Trophoblast cell (in vitro differentiated cells and primary cell): Measurements from ENCODE around the gene BRSK2.
"Not testable (repeated sequence)": the region's sequence is repeated elsewhere in the genome, so short reads cannot be mapped to it uniquely, and the experiment has no call there.

ENCODE experiments used
- DNase-seq, 2 donors: peaks; one replicate each; pipeline ENCODE4 v3.0.0-alpha.2; 2016
- H2AFZ ChIP-seq: 2 replicates; pipeline ENCODE4 v1.6.1; 2013; ENCODE audit warnings: low read length, moderate library complexity, mild to moderate bottlenecking; ENCODE audit not compliant: insufficient read depth, poor library complexity
- H2AK5ac ChIP-seq: 2 replicates; pipeline ENCODE4 v1.6.1; 2013; ENCODE audit warnings: mild to moderate bottlenecking, low read length
- H2BK120ac ChIP-seq: 2 replicates; pipeline ENCODE4 v1.6.1; 2013; ENCODE audit warnings: low read length, mild to moderate bottlenecking, moderate library complexity; ENCODE audit not compliant: insufficient read depth, poor library complexity
- H2BK12ac ChIP-seq: 2 replicates; pipeline ENCODE4 v1.6.1; 2013; ENCODE audit warnings: mild to moderate bottlenecking, low read length, moderate library complexity
- H2BK5ac ChIP-seq: 2 replicates; pipeline ENCODE4 v1.6.1; 2013; ENCODE audit warnings: low read length, low read depth, moderate library complexity, mild to moderate bottlenecking; ENCODE audit not compliant: poor library complexity
- H3K14ac ChIP-seq: 2 replicates; pipeline ENCODE4 v1.6.1; 2013; ENCODE audit warnings: mild to moderate bottlenecking, low read length
- H3K18ac ChIP-seq: 2 replicates; pipeline ENCODE4 v1.6.1; 2013; ENCODE audit warnings: mild to moderate bottlenecking, low read length
- H3K23ac ChIP-seq: 2 replicates; pipeline ENCODE4 v1.6.1; 2013; ENCODE audit warnings: low read length
- H3K27ac ChIP-seq: 2 replicates; pipeline ENCODE4 v1.5.1; 2013; ENCODE audit warnings: low read depth, mild to moderate bottlenecking, inconsistent platforms, low read length, moderate library complexity
- H3K27me3 ChIP-seq: 2 replicates; pipeline ENCODE4 v1.6.1; 2013; ENCODE audit warnings: inconsistent platforms, mild to moderate bottlenecking, low read length, moderate library complexity; ENCODE audit not compliant: insufficient read depth
- H3K36me3 ChIP-seq, 2 experiments: 1 replicate in 1 of 2; 2 replicates in 1 of 2; pipeline ENCODE4 v1.6.1; 2013; ENCODE audit warnings: low read length in 2 of 2, mild to moderate bottlenecking in 2 of 2, moderate library complexity in 1 of 2; ENCODE audit not compliant: insufficient read depth in 2 of 2, control insufficient read depth in 1 of 2
- H3K4ac ChIP-seq: 2 replicates; pipeline ENCODE4 v1.6.1; 2013; ENCODE audit warnings: low read depth, mild to moderate bottlenecking, low read length, moderate library complexity
- H3K4me1 ChIP-seq, 2 experiments: 1 replicate in 1 of 2; 2 replicates in 1 of 2; pipeline ENCODE4 v1.6.1; 2013; ENCODE audit warnings: low read length in 2 of 2, mild to moderate bottlenecking in 2 of 2, moderate library complexity in 1 of 2; ENCODE audit not compliant: insufficient read depth in 2 of 2, control insufficient read depth in 1 of 2
- H3K4me2 ChIP-seq: 2 replicates; pipeline ENCODE4 v1.6.1; 2013; ENCODE audit warnings: inconsistent platforms, mild to moderate bottlenecking, low read length, moderate library complexity
- H3K4me3 ChIP-seq: 2 replicates; pipeline ENCODE4 v1.5.1; 2013; ENCODE audit warnings: mild to moderate bottlenecking, low read depth, low read length, inconsistent platforms
- H3K79me1 ChIP-seq: one replicate; pipeline ENCODE4 v1.6.1; 2013; ENCODE audit warnings: low read length
- H3K79me2 ChIP-seq: 2 replicates; pipeline ENCODE4 v1.6.1; 2013; ENCODE audit warnings: low read length, mild to moderate bottlenecking; ENCODE audit not compliant: control insufficient read depth, insufficient read depth, poor library complexity
- H3K9ac ChIP-seq: 2 replicates; pipeline ENCODE4 v1.6.1; 2013; ENCODE audit warnings: mild to moderate bottlenecking, low read length
- H3K9me3 ChIP-seq: 2 replicates; pipeline ENCODE4 v1.6.1; 2013; ENCODE audit warnings: low read depth, mild to moderate bottlenecking, control low read depth, inconsistent platforms, low read length; ENCODE audit not compliant: insufficient read depth
- H4K12ac ChIP-seq: 2 replicates; pipeline ENCODE4 v1.6.1; 2013; ENCODE audit warnings: low read depth, mild to moderate bottlenecking, low read length, moderate library complexity
- H4K8ac ChIP-seq: 2 replicates; pipeline ENCODE4 v1.6.1; 2013; ENCODE audit warnings: low read depth, mild to moderate bottlenecking, low read length, moderate library complexity
- H4K91ac ChIP-seq: one replicate; pipeline ENCODE4 v1.6.1; 2013; ENCODE audit warnings: low read depth, mild to moderate bottlenecking, low read length, moderate library complexity
- WGBS: extraction: QIAGEN DNeasy Blood & Tissue Kit; methylation state at CpG from one replicate; pipeline ENCODE4 v1.1.7; 2013; ENCODE audit warnings: missing lambda C conversion rate; ENCODE audit not compliant: insufficient read length, insufficient coverage; ENCODE audit errors: extremely low coverage; 5-methylcytosine and 5-hydroxymethylcytosine counted together

Gene BRSK2

GRCh38 chr11:1509626-1510255, 120.0 kb downstream of the BRSK2 start:
- Histone ChIP-seq H2BK12ac (no peak overlapping the region), H3K36me3 (no peaks in the 10 kb centered on the region), H3K14ac (no peak overlapping the region), H2BK120ac (no peak overlapping the region), H2BK5ac (no peak overlapping the region), H3K4me3 (no peak overlapping the region), H3K27me3 (no peaks in the 10 kb centered on the region), H2AFZ (no peak overlapping the region), H3K27ac (no peak overlapping the region), H3K9ac (no peak overlapping the region), H3K4ac (no peak overlapping the region), H3K4me1 (no peaks in the 10 kb centered on the region), H2AK5ac (no peak overlapping the region), H3K18ac (no peak overlapping the region), H3K79me2 (peaks cover 4% of the 10 kb centered on the region), H4K8ac (no peak overlapping the region), H4K12ac (no peak overlapping the region), H3K79me1 (no peaks in the 10 kb centered on the region), H4K91ac (no peak overlapping the region), H3K4me2 (no peak overlapping the region), H3K9me3 (no peaks in the 10 kb centered on the region), H3K23ac (no peak overlapping the region)
- DNase-seq, result no peak
- WGBS, result no CpG with 5 or more reads among the region's 20 CpGs

- H2BK120ac ChIP-seq, H2BK5ac ChIP-seq, H3K4ac ChIP-seq, H3K4me2 ChIP-seq, H3K79me1 ChIP-seq, DNase-seq, H3K14ac ChIP-seq, H2AFZ ChIP-seq, H4K8ac ChIP-seq, H4K91ac ChIP-seq, H3K4me1 ChIP-seq, H3K79me2 ChIP-seq, H3K9me3 ChIP-seq, H2BK12ac ChIP-seq, H3K9ac ChIP-seq, H3K4me3 ChIP-seq, H4K12ac ChIP-seq, H3K27ac ChIP-seq, H3K18ac ChIP-seq, H3K36me3 ChIP-seq, H3K27me3 ChIP-seq, H2AK5ac ChIP-seq, H3K23ac ChIP-seq: not testable (repeated sequence)
- WGBS, result no CpG with 5 or more reads among the region's 18 CpGs
Observed at GRCh38 chr11:1510351-1510750, 120.6 kb downstream of the BRSK2 start.

GRCh38 chr11:1510928-1511327, 121.2 kb downstream of the BRSK2 start:
- Histone ChIP-seq H2BK12ac (no peak overlapping the region), H4K12ac (no peak overlapping the region), H3K36me3 (no peaks in the 10 kb centered on the region), H3K4me3 (no peak overlapping the region), H2BK5ac (no peak overlapping the region), H3K4me1 (no peaks in the 10 kb centered on the region), H3K18ac (no peak overlapping the region), H2BK120ac (no peak overlapping the region), H3K23ac (no peak overlapping the region), H3K14ac (no peak overlapping the region), H3K79me1 (no peaks in the 10 kb centered on the region), H3K9me3 (no peaks in the 10 kb centered on the region), H4K8ac (no peak overlapping the region), H2AK5ac (no peak overlapping the region), H3K27ac (no peak overlapping the region), H2AFZ (no peak overlapping the region), H3K27me3 (no peaks in the 10 kb centered on the region), H3K9ac (no peak overlapping the region), H3K4ac (no peak overlapping the region), H4K91ac (no peak overlapping the region), H3K79me2 (peaks cover 4% of the 10 kb centered on the region), H3K4me2 (no peak overlapping the region)
- no peak for DNase-seq
- no CpG with 5 or more reads among the region's 11 CpGs for WGBS

DNA sequence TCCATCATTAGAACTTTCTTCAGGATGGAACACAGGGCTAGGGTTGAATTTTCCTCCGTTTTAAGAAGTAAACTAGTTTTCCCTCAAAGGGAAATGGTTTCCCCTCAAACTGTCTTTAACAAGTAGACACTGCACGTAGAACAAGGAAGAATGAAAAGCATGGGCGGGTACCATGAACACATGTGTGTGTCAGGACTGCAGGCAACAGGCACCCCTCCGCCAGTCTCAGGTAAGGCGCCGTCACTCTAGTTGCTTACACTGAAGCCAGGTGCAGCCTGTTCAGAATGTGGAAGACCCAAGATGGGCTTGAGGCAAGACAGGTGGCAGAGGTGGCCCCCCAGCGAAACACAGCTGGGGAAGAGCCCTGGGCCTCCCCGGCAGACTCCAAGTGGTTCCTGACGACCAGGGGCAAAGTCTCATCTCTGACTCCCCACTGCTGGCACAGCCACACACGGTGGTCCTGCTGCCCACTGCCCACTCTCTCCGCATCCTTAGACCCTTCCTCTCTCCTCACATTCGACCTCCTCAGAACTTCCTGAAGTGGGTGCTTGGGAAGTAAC, 122.3 kb downstream of the BRSK2 start:
- Histone ChIP-seq H4K12ac (no peak overlapping the region), H3K4me2 (no peak overlapping the region), H3K9ac (no peak overlapping the region), H3K79me2 (peaks cover 1% of the 10 kb centered on the region), H3K36me3 (no peaks in the 10 kb centered on the region), H2BK12ac (no peak overlapping the region), H2BK120ac (no peak overlapping the region), H3K23ac (no peak overlapping the region), H4K91ac (no peak overlapping the region), H3K9me3 (no peaks in the 10 kb centered on the region), H2AK5ac (no peak overlapping the region), H3K14ac (no peak overlapping the region), H3K18ac (no peak overlapping the region), H2BK5ac (no peak overlapping the region), H4K8ac (no peak overlapping the region), H3K4ac (no peak overlapping the region), H3K4me3 (no peak overlapping the region), H3K4me1 (no peaks in the 10 kb centered on the region), H3K79me1 (no peaks in the 10 kb centered on the region), H2AFZ (no peak overlapping the region), H3K27me3 (no peaks in the 10 kb centered on the region), H3K27ac (no peak overlapping the region)
- WGBS, result no CpG with 5 or more reads among the region's 12 CpGs
- no peak for DNase-seq
